GM19438 (cell line): ENCODE data around the gene PHEX.

Experiments used
- ATAC-seq: cut with Tn5 transposase; IDR thresholded peaks from one replicate; pipeline ENCODE4 v1.9.1; 2021; ENCODE audit warnings: low read depth; ENCODE audit not compliant: unreplicated experiment

The PHEX gene

DNA sequence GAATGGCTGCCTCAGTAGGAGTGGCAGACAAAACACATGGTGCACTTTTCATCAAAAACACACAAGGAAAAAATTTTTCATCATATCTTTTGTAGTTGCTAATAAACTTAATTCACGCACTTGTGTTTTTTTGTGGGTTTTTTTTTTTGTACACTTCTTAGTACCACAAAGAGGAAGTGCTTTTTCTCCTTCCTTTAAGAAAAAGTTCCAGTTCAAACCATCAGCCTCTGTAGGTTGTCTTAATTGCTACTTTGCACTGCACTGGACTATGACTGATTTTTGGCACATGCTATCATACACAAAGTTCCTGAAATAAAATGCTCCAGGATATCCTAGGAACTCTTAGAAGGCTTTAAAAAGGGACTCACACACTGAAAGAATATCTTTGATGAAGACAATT is at the start of gene PHEX:
Gene PHEX (plus strand): TSS at position 242 of the 400 bp plus-strand sequence. CDS start 681 bp downstream, outside the sequence.
- ATAC-seq: no peak

DNA sequence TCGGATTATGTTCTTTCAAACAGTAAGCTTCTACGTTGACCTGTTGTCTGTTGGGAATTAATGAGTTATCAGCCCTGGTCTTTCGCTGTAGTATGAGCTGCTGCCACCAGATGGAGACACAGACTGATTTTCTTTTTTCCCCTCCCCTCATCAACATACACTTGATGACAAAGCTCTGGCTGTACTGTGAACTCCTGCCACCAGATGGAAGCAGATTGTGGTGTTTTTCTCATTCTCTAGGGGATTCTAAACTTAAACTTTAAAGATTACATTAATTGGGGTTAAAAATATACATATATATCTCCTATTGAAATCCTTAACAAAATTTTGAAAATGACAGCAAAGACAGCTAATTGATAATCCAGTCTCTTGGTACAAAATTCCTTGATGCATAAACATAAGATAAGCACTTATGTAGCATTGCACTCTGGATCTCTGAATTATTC is 46.8 kb upstream of the PHEX start:
- peak; percentile 94 for ATAC-seq

DNA sequence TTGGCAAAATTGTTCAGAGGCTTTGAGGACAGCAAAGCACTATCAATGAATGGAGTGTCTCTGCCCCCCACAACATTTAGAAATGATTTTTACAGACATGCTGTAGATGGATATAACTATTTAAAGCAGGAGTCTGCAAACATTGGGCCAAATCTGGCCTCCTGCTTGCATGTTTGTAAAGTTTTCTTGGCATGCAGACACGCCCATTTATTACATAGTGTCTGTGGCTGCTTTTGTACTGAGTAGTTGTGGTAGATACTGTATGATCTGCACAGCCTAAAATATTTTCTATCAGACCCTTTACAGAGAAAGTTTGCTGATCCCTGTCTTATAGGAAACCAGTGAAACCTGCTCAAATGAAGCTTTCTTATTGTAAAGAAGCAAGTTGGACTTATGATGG is 45.5 kb upstream of the PHEX start:
- ATAC-seq: no peak

DNA sequence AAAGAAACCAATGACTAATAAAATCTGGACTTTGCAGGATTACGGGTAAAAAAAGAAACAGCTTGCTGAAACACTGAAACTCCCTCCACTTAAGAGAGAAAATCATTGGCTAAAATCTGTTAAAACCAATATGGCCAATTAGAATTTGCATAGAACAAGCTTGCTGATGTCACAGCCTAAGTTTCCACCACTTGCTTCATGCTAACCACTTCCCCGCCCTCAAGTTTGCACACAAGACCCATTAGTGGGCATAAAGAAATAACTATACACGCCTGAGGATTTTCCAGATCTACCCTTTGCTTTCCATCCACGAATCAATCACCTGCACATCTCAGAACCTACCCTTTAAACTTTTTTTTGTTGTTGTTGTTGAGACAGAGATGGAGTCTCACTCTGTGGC is 42.7 kb upstream of the PHEX start:
- ATAC-seq: no peak

DNA sequence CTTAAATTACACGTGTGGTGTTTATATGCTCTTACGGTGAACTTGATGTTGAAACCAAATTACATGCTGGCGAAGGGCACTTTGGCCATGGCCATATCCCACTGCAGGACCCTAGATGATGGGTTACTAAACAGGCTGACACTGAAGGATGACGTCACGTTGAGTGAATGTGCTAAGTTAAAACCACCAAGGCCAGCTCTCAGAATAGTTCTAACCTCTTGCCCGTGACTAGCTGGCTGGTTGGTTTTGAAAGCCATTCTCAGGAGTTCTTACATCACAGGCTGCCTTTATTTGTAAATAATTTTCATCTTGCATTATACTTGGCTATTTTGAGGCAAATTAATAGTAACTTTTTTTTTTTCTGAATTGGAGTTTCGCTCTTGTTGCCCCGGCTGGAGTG is 41.3 kb upstream of the PHEX start:
- no peak for ATAC-seq

DNA sequence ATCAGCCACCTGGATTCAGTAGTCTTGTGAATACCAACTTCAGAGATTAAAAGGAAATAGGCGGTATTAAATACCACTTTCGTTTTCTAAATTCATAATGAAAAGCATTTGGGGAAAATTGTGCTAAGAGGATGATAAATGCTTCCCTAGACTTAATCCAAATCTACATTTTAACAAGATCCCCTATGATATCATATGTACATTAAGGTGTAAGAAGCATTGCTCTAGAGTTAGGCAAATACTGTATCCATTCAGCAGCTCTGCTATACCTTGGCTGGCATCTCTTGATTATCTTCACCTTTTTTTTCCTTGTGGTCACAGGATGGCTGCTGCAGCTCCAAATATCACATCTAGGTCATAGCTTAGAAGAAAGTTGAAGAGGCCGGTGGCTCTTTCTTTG is 40.6 kb upstream of the PHEX start:
- ATAC-seq: no peak

DNA sequence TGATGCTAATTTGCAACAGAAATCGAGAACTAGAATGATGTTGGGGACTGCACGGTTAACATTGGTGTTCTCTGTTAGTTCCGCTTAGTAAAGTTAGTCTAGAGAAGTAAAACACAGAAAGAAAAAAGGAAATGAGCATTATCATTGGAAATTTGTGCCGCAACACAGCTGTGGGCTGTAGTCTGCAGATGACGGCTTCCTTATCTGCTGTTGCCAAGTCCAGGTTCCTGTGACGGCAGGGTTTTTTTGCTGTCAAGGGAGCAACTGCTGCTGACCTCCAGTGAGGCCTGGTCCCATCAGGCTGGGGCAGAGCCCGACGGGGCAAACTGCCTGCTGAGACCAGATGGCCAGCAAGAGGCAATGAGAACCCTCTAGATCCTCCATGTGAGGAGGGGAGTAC is 38.9 kb upstream of the PHEX start:
- peak; percentile 75 for ATAC-seq

DNA sequence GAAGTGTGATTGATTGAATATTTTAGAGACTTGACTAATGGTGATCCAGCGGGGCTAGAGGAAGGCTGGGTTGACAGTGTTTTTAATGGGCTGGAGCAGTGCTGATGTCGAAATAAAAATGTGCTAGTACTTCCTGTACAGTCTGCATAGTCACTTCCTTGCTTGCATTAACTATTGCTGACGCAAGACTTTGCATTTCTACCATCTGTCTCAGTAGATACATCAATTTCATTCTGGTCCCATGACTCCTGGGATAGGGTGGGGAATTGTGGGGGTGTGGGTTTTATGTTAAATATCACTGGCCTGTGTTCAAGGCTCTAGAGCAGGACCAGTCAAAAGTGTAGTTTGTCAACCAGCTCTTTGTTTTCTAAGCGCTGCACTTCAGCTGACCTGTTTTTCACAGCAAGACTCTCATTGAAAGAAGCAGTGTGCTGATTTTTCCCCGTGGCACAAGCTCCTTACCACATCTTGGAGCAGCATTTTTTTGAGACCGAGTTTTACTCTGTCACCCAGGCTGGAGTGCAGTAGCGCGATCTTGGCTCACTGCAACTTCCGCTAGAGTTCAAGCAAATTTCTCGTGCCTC is 35.2 kb upstream of the PHEX start:
- ATAC-seq: no peak

DNA sequence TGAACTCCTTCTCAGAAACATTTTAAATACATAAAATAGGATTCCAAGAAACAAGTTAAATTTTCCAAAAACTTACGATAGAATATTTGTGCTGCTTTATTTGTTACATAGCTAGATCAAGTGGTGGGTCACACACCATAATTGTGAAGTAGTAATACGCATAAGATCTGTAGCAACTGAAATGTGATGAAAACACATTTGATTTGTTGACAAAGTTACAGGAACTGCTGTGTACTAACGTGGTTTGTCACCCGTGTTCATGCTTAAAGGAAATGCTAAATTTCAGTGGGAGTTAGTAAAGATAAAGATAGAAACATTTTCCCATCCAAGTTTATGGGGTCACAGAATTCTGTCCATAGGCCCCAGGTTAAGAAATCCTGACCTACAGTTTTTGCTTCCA is 34.1 kb upstream of the PHEX start:
- ATAC-seq: no peak

DNA sequence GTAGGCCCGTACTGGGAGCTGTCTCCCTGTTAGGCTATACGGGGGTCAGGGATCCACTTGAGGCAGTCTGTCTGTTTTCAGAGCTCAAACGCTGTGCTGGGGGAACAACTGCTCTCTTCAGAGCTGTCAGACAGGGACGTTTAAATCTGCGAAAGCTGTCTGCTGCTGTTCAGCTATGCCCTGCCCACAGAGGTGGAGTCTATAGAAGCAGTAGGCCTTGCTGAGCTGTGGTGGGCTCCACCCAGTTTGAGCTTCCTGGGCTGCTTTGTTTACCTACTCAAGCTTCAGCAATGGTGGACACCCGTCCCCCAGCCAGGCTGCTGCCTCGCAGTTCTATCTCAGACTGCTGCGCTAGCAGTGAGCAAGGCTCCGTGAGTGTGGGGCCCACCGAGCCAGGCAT is 27.3 kb upstream of the PHEX start:
- ATAC-seq: no peak

DNA sequence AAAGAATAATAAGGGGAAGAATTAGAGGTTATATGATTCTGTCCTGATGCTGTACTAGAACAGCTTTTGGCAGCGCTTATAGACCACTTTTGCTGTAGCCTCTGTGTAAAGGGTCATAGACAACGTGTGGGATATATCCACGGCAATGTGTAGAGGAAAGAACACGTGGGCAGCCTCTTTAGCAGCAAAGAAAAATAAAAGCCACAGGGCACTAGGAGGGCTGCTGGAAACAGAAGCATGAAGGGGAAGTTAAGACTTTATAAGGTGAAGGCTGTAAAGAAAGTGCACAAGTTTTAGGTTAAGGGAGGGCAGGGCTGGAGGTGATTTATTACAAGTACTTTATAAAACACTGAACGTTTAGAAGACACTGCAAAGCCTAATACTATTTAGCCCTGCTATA is 20.1 kb upstream of the PHEX start:
- ATAC-seq: no peak

DNA sequence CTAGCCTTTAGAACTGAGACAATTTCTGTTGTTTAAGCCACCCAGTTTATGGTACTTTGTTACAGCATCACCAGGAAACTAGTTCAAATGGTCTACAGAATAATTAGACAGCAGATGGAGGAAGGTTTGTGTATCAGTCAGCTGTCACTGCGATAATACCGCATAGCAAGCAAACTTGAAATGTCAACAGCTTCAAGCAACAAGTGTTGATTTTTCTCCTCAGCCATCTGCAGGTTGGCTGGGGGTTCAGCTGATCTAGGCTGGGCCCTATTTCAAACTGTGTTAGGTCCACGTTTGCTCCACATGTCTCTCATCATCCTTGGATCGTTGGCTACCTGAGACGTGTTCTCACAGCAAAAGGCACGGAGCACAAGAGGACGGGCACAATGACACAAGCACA is 19.2 kb upstream of the PHEX start:
- ATAC-seq: no peak

DNA sequence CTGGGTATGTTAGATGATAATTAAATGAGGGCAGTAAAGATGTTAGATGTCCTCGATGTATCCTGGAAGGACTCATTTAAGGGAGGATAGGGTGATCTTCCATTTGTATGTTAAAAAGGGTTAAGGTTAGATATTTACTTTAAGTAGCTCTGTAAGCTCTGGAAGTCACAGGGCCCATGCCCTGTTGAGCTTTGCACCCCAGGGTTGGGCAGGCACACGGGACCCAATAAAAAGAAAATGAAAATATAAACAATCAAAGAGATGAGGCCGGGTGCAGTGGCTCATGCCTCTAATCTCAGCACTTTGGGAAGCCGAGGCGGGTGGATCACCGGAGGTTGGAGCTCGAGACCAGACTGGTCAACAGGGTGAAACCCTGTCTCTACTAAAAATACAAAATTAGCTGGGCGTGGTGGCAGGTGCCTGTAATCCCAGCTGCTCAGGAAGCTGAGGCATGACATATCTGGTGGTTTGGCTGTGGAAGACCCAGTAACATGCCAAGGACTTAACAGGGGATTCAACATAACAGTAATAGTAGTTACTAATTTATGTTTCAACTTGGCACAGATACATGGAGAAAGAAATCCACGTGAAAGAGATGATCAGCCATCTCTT is 16.9 kb upstream of the PHEX start:
- no peak for ATAC-seq

DNA sequence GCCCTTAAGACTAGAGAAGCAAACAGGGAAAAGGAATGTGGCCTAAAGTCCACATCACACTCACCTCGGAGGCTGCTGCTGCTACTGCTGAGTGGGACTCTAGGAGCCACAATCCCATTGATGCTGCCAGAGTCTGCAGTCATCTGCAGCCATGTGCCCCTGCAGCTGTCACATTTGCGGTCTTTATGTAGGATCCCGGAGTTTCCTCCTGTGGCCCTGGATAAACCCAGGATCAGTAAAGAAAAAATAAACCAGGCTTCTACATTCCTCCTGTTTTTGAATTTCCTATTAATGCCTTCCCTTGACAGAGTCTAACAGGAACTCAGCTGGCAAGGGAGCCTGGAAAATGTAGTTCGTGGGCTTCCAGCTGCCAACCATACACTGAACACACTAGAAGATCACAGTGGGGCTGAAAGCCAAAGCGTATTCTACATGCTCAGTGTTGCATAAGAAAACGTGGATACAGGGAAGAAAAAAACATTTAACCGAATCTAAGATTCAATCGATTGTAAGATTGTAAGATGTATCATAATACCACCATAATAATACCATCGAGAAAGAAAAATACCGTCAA is 10.3 kb upstream of the PHEX start:
- no peak for ATAC-seq

DNA sequence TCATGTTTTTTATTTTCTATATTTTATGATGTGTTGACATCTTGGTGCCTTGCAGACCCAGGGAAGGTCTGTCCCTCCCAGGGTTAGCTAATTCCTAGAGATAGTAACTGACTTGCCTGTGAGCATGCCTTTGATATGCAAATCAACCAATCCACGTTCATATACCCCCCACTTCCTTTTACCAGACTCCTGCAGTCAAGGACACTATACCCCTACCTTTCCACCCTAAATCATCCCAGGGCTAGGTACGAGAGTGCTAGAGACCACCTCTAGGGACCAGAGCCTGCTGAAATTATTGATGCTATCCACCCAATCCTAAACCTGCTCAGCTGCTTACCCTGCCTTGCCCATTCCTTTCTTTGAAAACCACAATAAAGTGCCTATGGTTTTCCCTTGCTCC is 7.5 kb upstream of the PHEX start:
- ATAC-seq: no peak

DNA sequence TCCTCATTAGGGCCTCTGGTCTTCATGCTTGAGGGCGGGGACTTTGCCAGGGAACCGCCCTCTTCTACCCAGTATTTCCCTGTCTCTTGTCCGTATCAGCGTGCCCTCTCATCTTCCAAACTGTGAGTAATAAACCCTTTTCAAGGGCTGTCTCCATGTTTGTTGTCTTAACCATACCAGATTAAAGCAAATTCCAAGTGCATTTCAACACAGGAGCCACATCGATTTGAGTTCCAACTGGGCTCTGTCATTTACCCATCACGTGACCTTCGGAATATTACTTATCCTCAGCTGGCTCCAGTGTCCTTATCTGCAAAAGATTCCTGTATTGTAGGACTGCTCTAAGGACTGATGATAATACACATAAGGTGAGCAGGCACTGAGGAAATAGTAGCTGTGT is 6.4 kb upstream of the PHEX start:
- no peak for ATAC-seq

DNA sequence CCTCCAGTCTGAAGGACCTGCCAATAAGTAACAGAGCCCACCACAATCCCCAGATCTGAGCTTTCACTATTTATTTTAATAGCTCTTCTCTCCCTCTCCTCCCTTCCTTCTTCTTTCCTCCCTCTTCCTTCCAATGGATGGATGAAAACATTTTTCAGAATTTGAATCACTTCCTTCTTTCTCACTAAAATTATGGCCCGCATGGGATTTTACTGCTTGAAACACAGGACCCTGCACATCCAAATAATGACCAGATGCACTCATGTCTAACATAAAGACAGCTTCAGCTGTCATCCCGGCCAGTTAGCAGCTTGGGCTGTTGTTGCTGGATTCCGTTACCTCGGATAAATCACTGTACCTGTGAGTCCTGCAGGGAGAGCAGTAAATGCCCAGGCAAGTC is 5.4 kb upstream of the PHEX start:
- no peak for ATAC-seq

DNA sequence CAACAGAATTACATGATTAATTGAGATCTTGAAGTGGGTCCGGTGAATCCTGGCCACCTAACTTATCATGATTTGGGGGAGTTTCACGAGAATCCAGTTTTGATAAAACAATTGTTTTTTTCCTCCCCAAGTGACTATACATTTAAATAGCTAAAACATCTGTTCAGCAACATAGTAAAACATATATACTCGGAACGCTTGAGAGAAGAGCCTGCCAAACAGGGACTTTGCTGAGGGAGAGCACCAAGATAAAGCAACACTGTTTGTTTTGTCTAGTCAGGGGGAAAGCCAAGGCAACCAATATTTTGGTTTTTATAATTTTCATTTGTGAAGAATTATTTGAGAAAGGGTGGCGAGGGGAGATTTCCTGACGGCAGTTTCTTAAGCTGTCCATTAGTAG is 381 bp downstream of the PHEX start:
- ATAC-seq: no peak

DNA sequence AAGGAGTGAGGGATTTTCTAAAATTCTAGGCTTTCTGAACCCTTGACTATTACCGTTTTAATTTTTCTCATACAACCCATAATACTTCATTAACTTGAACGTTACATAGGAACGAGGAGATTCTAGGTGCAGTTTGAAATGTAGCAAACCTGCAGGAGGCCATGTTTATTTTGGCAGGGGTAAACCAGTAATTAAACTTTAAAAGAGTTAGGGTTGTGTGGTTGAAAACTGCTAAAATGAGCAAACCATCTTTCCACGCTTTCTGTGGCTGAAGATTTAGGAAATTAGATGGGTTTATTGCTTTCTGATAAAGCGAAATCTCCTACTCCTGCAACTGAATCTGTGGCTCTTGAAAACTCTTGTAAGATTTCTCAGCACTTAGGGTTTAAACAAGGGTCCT is 1.7 kb downstream of the PHEX start:
- ATAC-seq: no peak

DNA sequence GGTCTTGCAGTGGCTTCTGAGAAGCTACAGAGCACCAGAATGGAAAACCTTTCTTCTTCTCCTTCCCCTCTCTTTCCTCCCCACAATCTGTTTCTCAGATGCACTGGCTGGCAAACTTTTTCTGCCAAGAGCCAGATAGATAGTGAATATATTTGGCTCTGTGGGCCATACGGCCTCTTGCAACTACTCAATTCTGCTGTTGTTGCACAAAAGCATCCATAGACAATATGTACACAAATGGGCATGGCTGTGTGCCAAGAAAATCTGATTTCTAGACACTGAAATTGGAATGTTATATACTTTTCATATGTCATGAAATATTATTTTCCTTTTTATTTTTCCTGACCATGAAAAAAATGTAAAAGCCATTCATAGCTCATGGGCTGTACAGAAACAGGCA is 3.1 kb downstream of the PHEX start:
- no peak for ATAC-seq

DNA sequence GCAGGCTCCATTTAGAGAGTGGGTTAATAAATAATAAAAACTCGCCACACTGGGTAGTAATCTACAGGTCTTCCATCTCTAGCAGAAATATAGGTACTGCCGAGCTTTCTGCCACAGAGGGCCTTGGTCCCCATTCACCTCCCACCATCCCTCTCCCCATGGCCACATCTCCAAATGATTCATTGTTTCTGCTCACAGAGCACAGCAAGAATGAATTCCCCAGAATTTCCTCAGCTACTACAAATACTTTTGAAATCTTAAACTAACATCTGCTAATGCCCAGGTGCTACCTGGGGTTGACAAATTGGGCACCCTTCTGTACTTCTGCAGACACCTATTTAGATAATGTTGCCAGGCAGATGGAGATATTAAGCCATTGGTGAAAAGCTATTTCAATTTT is 5.1 kb downstream of the PHEX start:
- no peak for ATAC-seq

DNA sequence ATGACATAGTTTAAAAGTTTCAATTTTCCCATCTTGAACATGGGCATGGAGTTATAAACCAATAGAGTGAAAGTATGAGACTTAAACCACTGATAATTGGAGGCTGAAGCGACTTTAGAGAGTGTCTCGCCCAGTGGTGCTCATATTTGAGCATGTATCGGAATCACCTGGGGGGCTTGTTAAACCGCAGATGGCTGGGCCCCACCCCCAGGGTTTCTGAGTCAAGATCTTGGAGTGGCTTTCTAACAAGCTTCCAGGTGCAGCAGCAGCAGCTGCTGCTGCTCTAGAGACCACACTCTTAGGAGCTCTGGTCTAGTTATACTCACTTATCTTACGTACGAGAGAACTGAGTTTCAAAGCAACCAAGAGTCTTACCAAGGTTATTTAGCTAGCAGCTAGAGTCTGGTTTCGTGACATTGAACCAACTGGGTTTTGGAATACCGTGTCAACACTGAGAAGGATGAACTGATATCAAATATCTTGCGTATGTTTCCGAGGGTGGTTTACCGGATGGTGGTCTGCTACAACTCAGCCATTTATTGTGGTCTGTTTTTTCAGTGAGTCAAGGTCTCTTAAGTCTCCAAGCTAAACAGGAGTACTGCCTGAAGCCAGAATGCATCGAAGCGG is 5.9 kb downstream of the PHEX start:
- no peak for ATAC-seq
